ENCODE results near the gene IQSEC3.
"Not testable (repeated sequence)": the region's sequence is repeated elsewhere in the genome, so short reads cannot be mapped to it uniquely, and the experiment has no call there.

Gene IQSEC3

GRCh38 chr12:213527-213932 is 147.0 kb downstream of the IQSEC3 start:
- no peak for DNase-seq (ENCODE audit: low read depth, low spot score)

GRCh38 chr12:214003-214741 is 147.6 kb downstream of the IQSEC3 start, which contains the start of gene SLC6A12:
Gene SLC6A12 (minus strand): TSS chr12:214157. CDS start chr12:209986, 4,171 bp downstream.
- no peak for DNase-seq (ENCODE audit: low read depth, low spot score)

DNA sequence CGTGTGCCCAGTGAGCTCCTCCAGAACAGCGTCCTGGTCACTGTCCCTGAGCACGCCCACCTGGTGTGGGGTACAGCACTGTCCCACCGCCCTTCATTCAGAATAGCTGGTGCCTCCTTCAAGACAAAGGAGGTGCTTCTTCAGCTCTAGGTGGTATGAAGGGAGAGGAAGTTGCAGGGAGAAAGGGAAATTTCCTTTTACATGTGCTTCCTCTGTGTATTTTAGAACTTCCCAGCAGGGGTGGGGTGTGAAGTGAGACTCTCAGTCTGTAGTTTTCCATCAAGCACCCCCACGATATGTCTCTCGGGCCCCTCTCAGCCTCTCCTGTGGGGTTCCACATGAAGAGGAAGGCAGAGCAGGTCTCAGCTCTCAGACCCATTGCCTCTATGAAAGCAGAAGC is 148.5 kb downstream of the IQSEC3 start:
- DNase-seq (ENCODE audit: low read depth, low spot score): no peak

GRCh38 chr12:217029-217428 is 150.5 kb downstream of the IQSEC3 start:
- not testable (repeated sequence) for DNase-seq (ENCODE audit: low read depth, low spot score)

DNA sequence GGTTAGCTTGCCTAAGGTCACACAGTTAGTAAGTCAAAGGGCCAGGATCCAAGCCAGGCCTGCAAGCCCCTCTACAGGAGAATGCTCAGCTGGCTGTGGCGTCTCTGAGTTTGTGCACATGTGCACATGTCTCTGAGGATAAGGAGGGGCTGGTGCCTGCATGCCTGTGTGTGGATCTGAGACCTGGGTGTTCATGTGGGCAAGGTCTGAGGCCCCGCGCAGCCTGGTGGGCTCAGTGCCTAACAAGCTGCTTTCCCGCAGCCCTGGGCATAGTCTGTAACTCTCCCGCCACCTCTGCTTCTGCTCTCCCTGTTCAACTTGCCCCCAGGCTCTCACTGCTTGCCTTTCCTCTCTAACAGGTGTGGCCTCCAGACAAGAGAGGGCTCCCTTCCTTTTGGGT is 151.7 kb downstream of the IQSEC3 start:
- DNase-seq (ENCODE audit: low read depth, low spot score): no peak

- no peak for DNase-seq (ENCODE audit: low read depth, low spot score)
These were observed 152.4 kb downstream of the IQSEC3 start for GRCh38 chr12:218728-219590.

GRCh38 chr12:219891-220352 is 153.4 kb downstream of the IQSEC3 start:
- peak; percentile 9 for DNase-seq (ENCODE audit: low read depth, low spot score)

DNA sequence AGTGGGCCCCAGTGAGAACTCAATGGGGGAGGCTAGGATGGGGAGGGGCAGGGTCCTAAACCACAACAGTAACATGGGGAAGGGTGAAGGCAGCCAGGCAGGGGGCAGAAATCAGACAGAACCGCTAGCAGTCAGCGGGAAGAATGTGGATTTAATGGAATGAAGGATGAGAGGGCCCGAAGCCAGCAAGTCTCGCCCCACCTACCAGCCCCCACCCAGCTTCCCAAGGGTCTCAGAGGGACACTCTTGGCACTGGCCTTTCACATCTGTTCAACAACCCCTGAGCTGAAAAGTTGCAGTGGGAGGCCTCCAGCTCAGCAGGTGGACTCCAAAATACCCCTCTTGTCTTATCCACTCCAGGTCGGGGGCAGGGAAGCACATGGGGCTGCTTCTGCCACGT is 153.9 kb downstream of the IQSEC3 start:
- DNase-seq (ENCODE audit: low read depth, low spot score): no peak

- DNase-seq (ENCODE audit: low read depth, low spot score): no peak
These were observed 154.5 kb downstream of the IQSEC3 start for GRCh38 chr12:220946-221550.

DNA sequence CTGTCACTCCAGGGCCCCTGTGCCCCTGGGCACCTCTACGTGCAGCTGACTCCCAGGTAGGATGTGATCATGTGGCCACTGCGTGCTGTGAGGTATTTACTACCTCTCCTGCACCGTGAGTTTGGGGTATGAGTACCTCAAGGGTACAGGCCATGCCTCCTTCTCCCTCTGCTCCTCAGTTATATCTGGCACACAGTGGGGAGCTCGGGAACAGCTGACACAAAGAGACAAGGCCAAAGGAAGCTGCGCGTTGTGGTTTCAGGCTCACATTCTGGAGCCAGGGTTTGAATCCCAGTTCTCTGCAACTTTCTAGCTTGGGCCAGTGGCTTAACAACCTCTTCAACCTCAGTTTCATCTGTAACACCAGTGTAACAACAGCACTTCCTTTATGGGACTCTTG is 155.2 kb downstream of the IQSEC3 start:
- no peak for DNase-seq (ENCODE audit: low read depth, low spot score)

DNA sequence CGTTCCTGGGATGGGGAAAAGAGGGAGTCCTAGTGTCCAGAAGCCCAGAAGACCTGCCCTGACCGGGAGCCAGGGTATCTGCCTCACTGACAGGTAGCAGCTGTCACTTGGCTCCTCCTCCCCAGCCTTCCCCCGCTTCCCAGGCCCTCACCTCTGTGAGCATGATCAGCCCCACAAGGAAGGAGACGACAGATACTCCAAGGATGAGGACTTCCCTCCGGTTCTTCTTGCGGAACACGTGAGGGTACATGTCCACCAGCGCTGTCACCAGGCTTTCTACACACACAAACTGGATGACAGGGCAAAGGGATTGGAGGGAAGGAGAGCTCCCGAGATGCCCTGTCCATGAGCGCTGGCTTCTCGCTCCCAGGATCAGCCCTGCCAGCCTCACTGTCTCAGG is 157.3 kb downstream of the IQSEC3 start:
- no peak for DNase-seq (ENCODE audit: low read depth, low spot score)

DNA sequence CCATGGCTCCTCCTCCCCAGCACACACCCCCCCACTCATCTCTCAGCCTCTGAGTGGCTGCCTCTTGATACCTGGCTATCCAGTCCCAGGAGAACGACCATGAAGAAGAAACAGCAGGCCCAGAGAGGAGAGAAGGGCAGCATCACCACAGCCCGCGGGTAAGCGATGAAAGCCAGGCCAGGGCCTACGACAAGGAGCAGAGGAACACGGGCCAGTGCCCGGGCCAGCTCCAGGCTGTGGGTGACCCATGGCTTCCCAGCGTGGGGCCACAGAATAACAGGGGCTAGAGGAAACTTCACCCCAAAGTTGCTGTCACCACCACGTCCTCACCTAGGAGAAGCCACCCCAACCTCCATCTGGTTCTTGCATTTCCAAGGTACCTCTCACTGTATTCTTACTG is 157.8 kb downstream of the IQSEC3 start:
- DNase-seq (ENCODE audit: low read depth, low spot score): no peak

DNA sequence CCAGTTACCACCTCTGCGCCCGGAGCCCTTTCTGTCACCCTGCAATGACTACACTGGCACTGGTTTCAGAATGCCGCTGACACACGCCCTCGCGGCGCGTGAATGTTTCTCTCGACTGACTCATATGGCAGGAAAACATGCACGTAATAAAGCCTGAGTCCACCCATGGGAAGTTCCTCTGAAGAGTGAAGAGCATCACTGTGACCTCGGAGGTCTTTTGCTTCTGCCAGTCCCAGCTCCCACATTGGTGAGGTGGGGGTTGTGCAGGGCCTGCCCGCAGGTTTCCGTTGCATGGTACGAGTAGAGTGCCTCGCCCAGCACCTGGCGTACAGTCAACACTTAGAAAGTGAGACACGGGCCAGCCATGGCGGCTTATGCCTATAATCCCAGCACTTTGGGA is 158.4 kb downstream of the IQSEC3 start:
- DNase-seq (ENCODE audit: low read depth, low spot score): no peak

- DNase-seq (ENCODE audit: low read depth, low spot score): no peak
These were observed 159.8 kb downstream of the IQSEC3 start for GRCh38 chr12:226401-226800.

GRCh38 chr12:227286-227915 is 160.8 kb downstream of the IQSEC3 start:
- no peak for DNase-seq (ENCODE audit: low read depth, low spot score)
